OCI-LY1 (cell line): ENCODE measurements around the gene SMIM10.
"Not testable (repeated sequence)": the region's sequence is repeated elsewhere in the genome, so short reads cannot be mapped to it uniquely, and the experiment has no call there.

Experiments used
- H2AFZ ChIP-seq: fragments of 200-600 bp; sonication (generic), shearing (Covaris generic); 2 replicates; pipeline ENCODE4 v1.6.0; 2014; ENCODE audit warnings: antibody characterized with exemption, mild to moderate bottlenecking, low read length
- H3F3A ChIP-seq: fragments of 200-600 bp; sonication (generic), shearing (Covaris generic); 2 replicates; pipeline ENCODE4 v1.6.0; 2014; ENCODE audit warnings: mild to moderate bottlenecking, antibody characterized with exemption, low read length, moderate library complexity; ENCODE audit not compliant: insufficient read depth
- H3K27ac ChIP-seq: fragments of 200-600 bp; sonication (generic); 2 replicates; pipeline ENCODE4 v1.5.1; 2014; ENCODE audit warnings: low read length, mixed run types, mild to moderate bottlenecking, low read depth; ENCODE audit not compliant: poor library complexity, severe bottlenecking
- H3K27me3 ChIP-seq: fragments of 200-600 bp; sonication (generic); 2 replicates; pipeline ENCODE4 v1.6.0; 2014; ENCODE audit warnings: antibody characterized with exemption, mild to moderate bottlenecking, low read length, moderate library complexity; ENCODE audit not compliant: insufficient read depth
- H3K36me3 ChIP-seq: fragments of 200-600 bp; sonication (generic); 2 replicates; pipeline ENCODE4 v1.6.1; 2014; ENCODE audit warnings: mild to moderate bottlenecking, antibody characterized with exemption, low read length, moderate library complexity, mixed read lengths; ENCODE audit not compliant: insufficient read depth
- H3K4me1 ChIP-seq: fragments of 200-600 bp; sonication (generic); 2 replicates; pipeline ENCODE4 v1.5.1; 2014; ENCODE audit warnings: mild to moderate bottlenecking, low read length, moderate library complexity; ENCODE audit not compliant: insufficient read depth, severe bottlenecking
- H3K4me2 ChIP-seq: fragments of 200-600 bp; sonication (generic), shearing (Covaris generic); 2 replicates; pipeline ENCODE4 v1.6.1; 2014; ENCODE audit warnings: low read length
- H3K4me3 ChIP-seq: fragments of 200-600 bp; sonication (generic); 2 replicates; pipeline ENCODE4 v1.5.1; 2014; ENCODE audit warnings: low read length, low read depth, mild to moderate bottlenecking, mixed read lengths; ENCODE audit not compliant: poor library complexity, severe bottlenecking
- H3K79me2 ChIP-seq: fragments of 200-600 bp; shearing (Covaris generic); 2 replicates; pipeline ENCODE4 v1.6.1; 2016; ENCODE audit warnings: mixed run types, low read length, mixed read lengths; ENCODE audit not compliant: insufficient read depth
- H3K9ac ChIP-seq: fragments of 200-600 bp; sonication (generic), shearing (Covaris generic); 2 replicates; pipeline ENCODE4 v1.6.1; 2014; ENCODE audit warnings: mild to moderate bottlenecking, low read length, mixed read lengths
- H3K9me2 ChIP-seq: fragments of 200-600 bp; sonication (generic), shearing (Covaris generic); 2 replicates; pipeline ENCODE4 v1.6.1; 2014; ENCODE audit warnings: low read depth, mild to moderate bottlenecking, low read length, mixed read lengths
- H3K9me3 ChIP-seq: fragments of 200-600 bp; shearing (Covaris generic); 2 replicates; pipeline ENCODE4 v1.6.1; 2014; ENCODE audit warnings: low read length, mixed read lengths
- H4K20me1 ChIP-seq: fragments of 200-600 bp; sonication (generic), shearing (Covaris generic); 2 replicates; pipeline ENCODE4 v1.6.0; 2016; ENCODE audit warnings: mild to moderate bottlenecking, low read length; ENCODE audit not compliant: insufficient read depth
- EZH2 ChIP-seq: fragments of 200-600 bp; sonication (generic), shearing (Covaris generic); IDR thresholded peaks from 2 replicates; pipeline ENCODE4 v1.8.0; 2017; ENCODE audit warnings: borderline replicate concordance, mixed run types, mild to moderate bottlenecking, antibody characterized with exemption, low read length, moderate library complexity, mixed read lengths
- TF ChIP-seq, protein P1 (sequence below): fragments of 200-600 bp; sonication (generic), shearing (Covaris generic); IDR thresholded peaks from 2 replicates; pipeline ENCODE4 v1.5.1; 2017; ENCODE audit warnings: mild to moderate bottlenecking, antibody characterized with exemption, low read length, moderate library complexity, mixed read lengths

The SMIM10 gene

DNA sequence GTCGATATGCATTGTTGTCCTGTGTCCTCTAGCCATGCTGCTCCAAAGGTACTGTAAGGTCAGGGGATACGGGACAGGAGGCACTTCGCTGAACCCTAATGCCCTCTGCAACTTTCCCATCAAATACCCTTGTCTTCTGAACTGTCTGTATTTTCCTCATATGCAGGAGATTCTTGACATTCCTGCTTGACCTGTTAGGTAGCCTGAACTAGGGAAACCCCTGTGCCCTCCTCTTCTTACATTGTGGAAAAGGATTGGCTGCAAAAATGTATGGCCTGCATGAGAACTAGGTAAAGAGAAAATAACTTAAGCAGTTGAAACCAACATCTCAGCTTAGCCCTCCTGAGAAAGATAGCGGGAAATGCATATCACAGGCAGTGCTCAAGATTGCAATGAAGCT is 20.1 kb downstream of the SMIM10 start:
- Histone ChIP-seq H3K79me2 (no peaks in the 10 kb centered on the region), H4K20me1 (no peaks in the 10 kb centered on the region), H3F3A (no peaks in the 10 kb centered on the region), H3K9me2 (no peaks in the 10 kb centered on the region), H2AFZ (no peak overlapping the region), H3K4me3 (no peak overlapping the region), H3K9me3 (no peaks in the 10 kb centered on the region), H3K9ac (no peak overlapping the region), H3K27ac (no peak overlapping the region), H3K36me3 (no peaks in the 10 kb centered on the region), H3K27me3 (no peaks in the 10 kb centered on the region), H3K4me2 (no peak overlapping the region), H3K4me1 (no peaks in the 10 kb centered on the region)
- TF ChIP-seq, protein P1, sequence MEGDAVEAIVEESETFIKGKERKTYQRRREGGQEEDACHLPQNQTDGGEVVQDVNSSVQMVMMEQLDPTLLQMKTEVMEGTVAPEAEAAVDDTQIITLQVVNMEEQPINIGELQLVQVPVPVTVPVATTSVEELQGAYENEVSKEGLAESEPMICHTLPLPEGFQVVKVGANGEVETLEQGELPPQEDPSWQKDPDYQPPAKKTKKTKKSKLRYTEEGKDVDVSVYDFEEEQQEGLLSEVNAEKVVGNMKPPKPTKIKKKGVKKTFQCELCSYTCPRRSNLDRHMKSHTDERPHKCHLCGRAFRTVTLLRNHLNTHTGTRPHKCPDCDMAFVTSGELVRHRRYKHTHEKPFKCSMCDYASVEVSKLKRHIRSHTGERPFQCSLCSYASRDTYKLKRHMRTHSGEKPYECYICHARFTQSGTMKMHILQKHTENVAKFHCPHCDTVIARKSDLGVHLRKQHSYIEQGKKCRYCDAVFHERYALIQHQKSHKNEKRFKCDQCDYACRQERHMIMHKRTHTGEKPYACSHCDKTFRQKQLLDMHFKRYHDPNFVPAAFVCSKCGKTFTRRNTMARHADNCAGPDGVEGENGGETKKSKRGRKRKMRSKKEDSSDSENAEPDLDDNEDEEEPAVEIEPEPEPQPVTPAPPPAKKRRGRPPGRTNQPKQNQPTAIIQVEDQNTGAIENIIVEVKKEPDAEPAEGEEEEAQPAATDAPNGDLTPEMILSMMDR: no peak
- no peak for TF ChIP-seq EZH2

DNA sequence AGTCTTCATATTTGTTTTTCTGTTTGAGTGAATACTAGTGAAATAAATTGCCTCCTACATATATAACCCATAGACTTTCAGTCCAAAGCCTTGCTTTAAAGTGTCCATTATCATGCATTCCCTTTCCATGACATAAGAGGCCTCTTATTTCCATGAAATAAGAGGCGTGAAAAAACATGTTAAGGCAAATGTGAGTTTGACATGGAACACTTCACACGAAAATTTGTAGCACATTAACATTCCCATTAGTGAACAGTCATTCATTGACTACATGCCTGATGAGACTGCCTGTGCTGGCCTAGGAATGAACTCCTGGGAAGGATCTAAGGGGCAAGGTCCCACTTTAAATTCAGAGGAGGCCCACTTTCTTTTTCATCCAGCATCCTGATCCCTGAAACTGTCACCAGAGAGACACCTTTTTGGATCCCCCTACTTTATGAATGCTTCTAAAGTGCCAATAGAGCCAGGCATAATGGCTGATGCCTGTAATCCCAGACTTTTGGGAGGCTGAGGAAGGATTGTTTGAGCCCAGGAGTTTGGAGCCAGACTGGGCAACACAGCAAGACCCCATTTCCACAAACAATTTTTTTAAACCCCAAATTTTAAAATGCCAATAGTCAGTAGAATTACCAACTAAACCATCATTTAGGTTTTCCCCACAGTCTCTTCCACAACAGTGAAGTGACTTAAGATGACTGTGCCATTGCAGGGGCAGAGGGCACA is 24.9 kb downstream of the SMIM10 start:
- Histone ChIP-seq H3K36me3 (no peaks in the 10 kb centered on the region), H3K4me2 (no peak overlapping the region), H3F3A (no peaks in the 10 kb centered on the region), H3K27ac (no peak overlapping the region), H3K9me2 (no peaks in the 10 kb centered on the region), H3K9me3 (no peaks in the 10 kb centered on the region), H3K4me1 (no peaks in the 10 kb centered on the region), H3K79me2 (no peaks in the 10 kb centered on the region), H4K20me1 (no peaks in the 10 kb centered on the region), H3K4me3 (no peak overlapping the region), H3K27me3 (no peaks in the 10 kb centered on the region), H2AFZ (no peak overlapping the region), H3K9ac (no peak overlapping the region)
- no peak for TF ChIP-seq EZH2
- TF ChIP-seq, protein P1: no peak

GRCh38 chrX:135019890-135020289 is 29.1 kb downstream of the SMIM10 start:
- not testable (repeated sequence) for H2AFZ ChIP-seq, H3K4me1 ChIP-seq, H3K4me2 ChIP-seq, H4K20me1 ChIP-seq, H3K9ac ChIP-seq, H3K27ac ChIP-seq, H3K9me2 ChIP-seq, H3K27me3 ChIP-seq, H3K36me3 ChIP-seq, H3K79me2 ChIP-seq, H3F3A ChIP-seq, H3K9me3 ChIP-seq, H3K4me3 ChIP-seq

DNA sequence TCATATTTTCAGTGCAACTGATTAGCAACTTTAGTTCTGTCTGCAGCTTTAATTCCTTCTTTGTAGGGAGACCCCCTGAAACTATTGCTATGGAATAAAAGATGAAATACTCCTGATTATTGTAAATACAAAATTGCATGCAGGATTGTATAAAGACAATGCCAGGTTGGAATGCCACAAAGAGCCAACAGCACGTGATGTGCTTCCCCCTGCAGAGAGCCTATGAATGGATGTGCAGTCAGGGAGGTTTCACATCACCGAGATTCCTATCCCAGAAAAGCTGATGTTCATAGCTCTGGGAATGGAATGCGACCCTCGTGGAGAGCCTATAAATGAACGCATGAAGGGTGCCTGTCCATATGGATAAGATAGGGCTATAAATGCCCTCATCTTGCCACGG is 33.0 kb downstream of the SMIM10 start:
- H2AFZ ChIP-seq, H3K4me2 ChIP-seq, H3K79me2 ChIP-seq, H3K9me2 ChIP-seq, H3K27ac ChIP-seq, H3K36me3 ChIP-seq, H3F3A ChIP-seq, H3K4me3 ChIP-seq, H3K27me3 ChIP-seq, H3K9me3 ChIP-seq, H3K9ac ChIP-seq, H3K4me1 ChIP-seq, H4K20me1 ChIP-seq: not testable (repeated sequence)
